C4-2B (cell line): ENCODE data around the gene SIAH3.

Source experiments
- H3K27ac ChIP-seq: fragments of 450-650 bp; 2 replicates; pipeline ENCODE4 v1.5.1; 2017
- CTCF ChIP-seq: fragments of 450-650 bp; conservative IDR thresholded peaks from 2 replicates; pipeline ENCODE4 v1.5.1; 2017; ENCODE audit warnings: mild to moderate bottlenecking
- ZFX ChIP-seq: fragments of 450-650 bp; IDR thresholded peaks from 2 replicates; pipeline ENCODE4 v1.6.1; 2017

The SIAH3 gene

GRCh38 chr13:45886466-45886865, 34.9 kb upstream of the SIAH3 start:
- no peak overlapping the region for H3K27ac ChIP-seq
- TF ChIP-seq ZFX, result no peak
- TF ChIP-seq CTCF, result no peak

GRCh38 chr13:45885194-45885593, 33.6 kb upstream of the SIAH3 start:
- H3K27ac ChIP-seq, result no peak overlapping the region
- TF ChIP-seq CTCF, result no peak
- no peak for TF ChIP-seq ZFX

GRCh38 chr13:45882626-45883025, 31.1 kb upstream of the SIAH3 start:
- H3K27ac ChIP-seq, result no peak overlapping the region
- TF ChIP-seq ZFX (no peak), CTCF (no peak)

- no peak overlapping the region for H3K27ac ChIP-seq
- TF ChIP-seq ZFX, result no peak
- TF ChIP-seq CTCF, result no peak
These were observed 29.8 kb upstream of the SIAH3 start for GRCh38 chr13:45881353-45881752.

GRCh38 chr13:45880242-45880641, 28.7 kb upstream of the SIAH3 start:
- no peak for TF ChIP-seq CTCF
- no peak for TF ChIP-seq ZFX
- no peak overlapping the region for H3K27ac ChIP-seq

- TF ChIP-seq ZFX (no peak), CTCF (peak; percentile 60)
- no peak overlapping the region for H3K27ac ChIP-seq
These were observed 28.1 kb upstream of the SIAH3 start for GRCh38 chr13:45879666-45880065.

- TF ChIP-seq ZFX, result no peak
- no peak for TF ChIP-seq CTCF
- no peak overlapping the region for H3K27ac ChIP-seq
These were observed 27.4 kb upstream of the SIAH3 start for GRCh38 chr13:45878966-45879365.
